B cell (primary cell): ENCODE data around the gene PHF23.

ENCODE experiments used
- CTCF ChIP-seq: fragments of 200-600 bp; IDR thresholded peaks from one replicate; pipeline ENCODE4 v1.8.0; 2022; ENCODE audit warnings: antibody characterized with exemption, mild to moderate bottlenecking
- EZH2 ChIP-seq: IDR thresholded peaks from 2 replicates; pipeline ENCODE4 v1.6.1; 2012; ENCODE audit warnings: borderline replicate concordance, low read depth, mild to moderate bottlenecking, moderate library complexity, low read length; ENCODE audit not compliant: insufficient read depth, poor library complexity, severe bottlenecking

GRCh38 chr17:7249214-7249613 is 10.0 kb upstream of the PHF23 start:
- TF ChIP-seq CTCF (no peak), EZH2 (no peak)
